Measurements from ENCODE around the gene TOX2.

TOX2 gene

GRCh38 chr20:44080646-44081267 is 166.1 kb downstream of the TOX2 start:
- DNase-seq (ENCODE audit: low spot score) = peak; percentile 78

- DNase-seq (ENCODE audit: low spot score) = no peak
Observed at GRCh38 chr20:44081476-44081875, 166.8 kb downstream of the TOX2 start.

- DNase-seq (ENCODE audit: low spot score) = no peak
Observed at GRCh38 chr20:44081888-44082287, 167.2 kb downstream of the TOX2 start.

- no peak for DNase-seq (ENCODE audit: low spot score)
Observed at GRCh38 chr20:44083220-44083933, 168.7 kb downstream of the TOX2 start.

GRCh38 chr20:44084439-44084838 is 169.8 kb downstream of the TOX2 start:
- no peak for DNase-seq (ENCODE audit: low spot score)

GRCh38 chr20:44084891-44085290 is 170.2 kb downstream of the TOX2 start:
- no peak for DNase-seq (ENCODE audit: low spot score)

- DNase-seq (ENCODE audit: low spot score) = no peak
Observed at GRCh38 chr20:44085616-44086434, 171.2 kb downstream of the TOX2 start.

- DNase-seq (ENCODE audit: low spot score) = no peak
Observed at GRCh38 chr20:44087051-44087856, 172.6 kb downstream of the TOX2 start.

- no peak for DNase-seq (ENCODE audit: low spot score)
Observed at GRCh38 chr20:44087857-44088120, 173.1 kb downstream of the TOX2 start.

GRCh38 chr20:44089987-44090674 is 175.5 kb downstream of the TOX2 start:
- DNase-seq (ENCODE audit: low spot score) = no peak

GRCh38 chr20:44091026-44091425 is 176.4 kb downstream of the TOX2 start:
- no peak for DNase-seq (ENCODE audit: low spot score)

GRCh38 chr20:44092551-44093248 is 178.0 kb downstream of the TOX2 start:
- DNase-seq (ENCODE audit: low spot score) = no peak

- no peak for DNase-seq (ENCODE audit: low spot score)
Observed at GRCh38 chr20:44093249-44093582, 178.6 kb downstream of the TOX2 start.

GRCh38 chr20:44095831-44096230 is 181.2 kb downstream of the TOX2 start:
- DNase-seq (ENCODE audit: low spot score) = no peak

- DNase-seq (ENCODE audit: low spot score) = no peak
Observed at GRCh38 chr20:44097521-44098255, 183.0 kb downstream of the TOX2 start.

- no peak for DNase-seq (ENCODE audit: low spot score)
Observed at GRCh38 chr20:44098256-44098630, 183.6 kb downstream of the TOX2 start.

GRCh38 chr20:44098657-44099056 is 184.0 kb downstream of the TOX2 start:
- DNase-seq (ENCODE audit: low spot score) = no peak

- DNase-seq (ENCODE audit: low spot score) = no peak
Observed at GRCh38 chr20:44099832-44100231, 185.2 kb downstream of the TOX2 start.

- DNase-seq (ENCODE audit: low spot score) = no peak
Observed at GRCh38 chr20:44102582-44102981, 187.9 kb downstream of the TOX2 start.

GRCh38 chr20:44104798-44105517 is 190.3 kb downstream of the TOX2 start:
- DNase-seq (ENCODE audit: low spot score) = no peak
